Bone marrow (tissue), 2 donors: ENCODE data around the gene ARID3C.
"Not testable (repeated sequence)": the region's sequence is repeated elsewhere in the genome, so short reads cannot be mapped to it uniquely, and the experiment has no call there.

Experiments
- DNase-seq, 2 donors: peaks; one replicate each; lab custom pipeline; 2025; lab: John Stamatoyannopoulos, UW

The ARID3C gene

GRCh38 chr9:34651876-34652601 is 23.2 kb upstream of the ARID3C start, which contains the start of gene IL11RA:
IL11RA (plus strand) TSS chr9:34652185; CDS start chr9:34655218, 3,033 bp downstream.
- no peak for DNase-seq

DNA sequence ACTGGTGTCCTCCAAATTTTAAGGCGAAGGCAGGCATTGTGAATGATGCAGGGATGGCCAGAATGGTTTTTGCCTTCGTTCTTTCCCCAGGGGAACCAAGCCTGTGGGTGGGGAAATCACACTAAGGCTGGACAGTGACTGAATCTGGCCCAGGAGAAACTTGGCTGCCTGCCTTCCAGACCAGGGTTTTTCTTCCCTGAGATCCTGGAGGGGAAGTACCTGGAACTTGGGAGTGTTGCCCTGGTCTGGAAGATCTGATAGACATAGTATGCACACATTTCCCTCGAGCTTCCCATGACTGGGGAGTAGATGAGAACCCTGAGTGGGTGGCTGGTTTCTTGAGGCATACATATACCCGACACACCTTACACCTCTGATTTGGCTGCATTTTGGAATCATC is 22.5 kb upstream of the ARID3C start:
- DNase-seq = no peak

DNA sequence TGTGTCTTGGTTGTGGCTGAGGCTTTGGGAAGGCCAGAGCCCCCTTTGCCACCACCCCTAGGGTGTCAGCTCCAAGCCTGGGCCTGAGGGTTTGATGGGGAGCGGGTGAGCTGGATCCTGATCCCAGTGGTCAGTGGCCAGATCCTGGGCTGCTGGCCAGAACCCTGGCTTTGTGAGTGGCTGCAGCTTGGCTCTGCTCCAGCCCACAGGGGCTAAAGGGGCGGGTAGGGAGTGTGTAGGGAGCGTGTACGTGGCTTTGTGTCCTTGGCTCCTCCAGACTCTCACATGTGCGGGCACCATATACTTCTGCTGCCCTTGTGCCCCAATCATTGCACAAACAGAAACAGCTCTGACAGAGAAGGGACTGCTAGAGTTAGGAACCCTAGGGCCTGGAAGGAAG is 21.9 kb upstream of the ARID3C start:
- no peak for DNase-seq

DNA sequence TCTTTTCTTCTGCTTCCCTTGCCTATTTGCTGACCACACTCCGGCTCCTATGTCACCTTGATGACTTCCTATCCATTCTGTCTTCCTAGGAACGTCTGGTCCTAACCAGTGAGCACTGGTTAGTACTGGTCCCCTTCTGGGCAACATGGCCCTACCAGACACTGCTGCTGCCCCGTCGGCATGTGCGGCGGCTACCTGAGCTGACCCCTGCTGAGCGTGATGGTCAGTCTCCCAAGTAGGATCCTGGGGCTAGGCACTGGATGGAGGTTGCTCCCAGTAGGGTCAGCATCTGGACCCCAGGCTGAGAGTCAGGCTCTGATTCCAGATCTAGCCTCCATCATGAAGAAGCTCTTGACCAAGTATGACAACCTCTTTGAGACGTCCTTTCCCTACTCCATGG is 19.8 kb upstream of the ARID3C start:
- no peak for DNase-seq

DNA sequence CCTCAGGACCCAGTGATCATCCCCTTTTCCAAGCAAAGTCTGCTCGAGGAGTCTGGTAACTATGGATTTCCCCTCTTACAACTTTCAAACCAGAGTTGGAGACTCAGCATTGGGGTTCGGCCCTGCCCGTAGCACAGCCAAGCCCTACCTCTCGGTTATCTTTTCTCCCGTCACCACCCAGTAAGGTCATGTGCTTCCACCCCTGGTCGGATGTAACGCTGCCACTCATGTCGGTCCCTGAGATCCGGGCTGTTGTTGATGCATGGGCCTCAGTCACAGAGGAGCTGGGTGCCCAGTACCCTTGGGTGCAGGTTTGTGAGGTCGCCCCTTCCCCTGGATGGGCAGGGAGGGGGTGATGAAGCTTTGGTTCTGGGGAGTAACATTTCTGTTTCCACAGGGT is 18.8 kb upstream of the ARID3C start:
- no peak for DNase-seq

DNA sequence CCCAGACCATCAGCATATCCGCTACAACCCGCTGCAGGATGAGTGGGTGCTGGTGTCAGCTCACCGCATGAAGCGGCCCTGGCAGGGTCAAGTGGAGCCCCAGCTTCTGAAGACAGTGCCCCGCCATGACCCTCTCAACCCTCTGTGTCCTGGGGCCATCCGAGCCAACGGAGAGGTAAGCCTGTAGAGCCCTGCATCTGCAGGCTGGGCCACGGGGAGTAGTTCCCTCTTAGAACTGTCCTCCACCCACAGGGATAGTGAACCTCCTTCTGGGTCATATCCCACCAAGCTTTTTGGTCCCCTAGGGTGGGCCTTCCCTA is 18.2 kb upstream of the ARID3C start:
- no peak for DNase-seq

DNA sequence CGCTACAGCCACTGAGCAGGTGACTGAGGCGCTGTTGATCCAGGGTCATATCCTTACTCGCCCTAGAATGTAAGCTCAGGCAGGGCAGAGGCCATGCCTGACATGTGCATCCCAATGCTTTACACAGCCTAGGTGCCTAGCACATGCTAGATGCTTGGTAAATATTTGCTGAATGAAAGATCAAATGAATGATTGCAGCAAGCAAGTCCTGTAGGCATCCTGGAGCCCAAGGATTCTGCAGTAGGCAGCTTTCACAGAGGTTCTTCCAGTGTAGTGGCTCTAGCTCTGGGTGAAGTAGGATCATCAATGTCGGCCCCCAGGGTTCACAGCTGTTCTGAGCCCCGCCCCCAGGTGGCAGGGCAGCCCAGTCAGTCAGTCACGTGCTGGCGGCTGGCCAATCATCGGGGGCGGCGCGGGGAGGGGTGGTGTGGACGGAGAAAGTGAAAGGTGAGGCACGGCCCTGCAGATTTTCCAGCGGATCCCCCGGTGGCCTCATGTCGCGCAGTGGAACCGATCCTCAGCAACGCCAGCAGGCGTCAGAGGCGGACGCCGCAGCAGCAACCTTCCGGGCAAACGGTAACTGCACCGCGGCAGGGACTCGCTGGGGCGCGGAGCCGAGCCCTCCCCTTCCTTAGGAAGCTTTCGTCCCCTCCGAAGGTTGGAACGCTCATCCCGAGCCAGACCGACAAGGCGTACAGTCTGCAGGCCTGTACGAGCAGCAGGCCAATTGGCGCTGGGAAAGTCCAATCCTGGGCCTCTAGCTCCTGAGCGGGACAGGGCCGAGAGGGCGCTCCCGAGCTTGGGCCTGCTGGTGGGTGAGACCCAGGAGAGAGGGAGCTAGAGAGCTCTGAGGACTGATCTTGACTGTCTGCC is 17.6 kb upstream of the ARID3C start, which contains the start of gene GALT:
Gene GALT, plus strand, starts transcription at position 465 of the 873 bp plus-strand sequence. Its CDS starts 30 bp downstream, at position 495.
- peak; percentile 75 to 90 for DNase-seq

DNA sequence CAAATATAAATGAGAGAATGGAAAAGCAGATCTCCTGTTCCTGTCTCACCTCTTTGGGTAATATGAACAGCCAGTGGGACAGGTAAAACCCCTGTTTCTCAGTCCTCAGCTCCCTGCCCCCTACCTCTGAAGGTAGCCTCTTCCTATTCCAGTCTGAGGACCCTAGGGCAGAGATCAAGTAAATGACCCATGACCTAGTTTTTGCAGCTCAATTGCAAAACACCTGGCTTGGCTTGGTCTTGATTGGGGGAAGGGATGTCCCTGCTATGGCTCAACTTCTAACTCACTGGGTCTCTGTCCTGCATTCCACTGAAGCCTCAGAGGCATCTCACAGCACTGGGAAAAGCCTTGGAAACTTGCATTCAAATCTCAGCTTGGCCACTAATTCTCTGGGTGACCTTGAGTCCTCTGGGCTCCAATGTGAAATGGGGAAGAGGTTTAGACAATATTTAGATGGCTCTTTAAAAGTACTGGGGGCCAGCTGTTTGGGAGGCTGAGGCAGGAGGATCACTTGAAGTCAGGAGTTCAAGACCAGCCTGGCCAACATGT is 16.0 kb upstream of the ARID3C start:
- no peak for DNase-seq

DNA sequence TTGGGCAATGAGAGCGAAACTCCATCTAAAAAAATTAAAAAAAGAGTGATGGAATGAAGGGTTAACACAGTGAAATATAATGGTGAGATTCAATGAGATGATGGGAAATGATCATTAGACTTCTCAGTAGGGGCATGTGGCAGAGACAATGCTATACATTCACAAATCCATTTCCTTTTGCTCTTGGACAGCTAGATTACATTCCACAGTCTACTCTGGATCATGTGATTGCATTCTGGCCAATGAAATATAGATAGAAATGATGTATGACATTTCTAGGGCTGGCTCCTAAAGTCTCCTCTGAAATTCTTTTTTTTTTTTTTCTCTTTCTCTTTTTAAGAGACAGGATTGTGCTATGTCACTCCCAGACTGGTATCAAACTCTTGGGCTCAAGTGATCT is 13.8 kb upstream of the ARID3C start:
- no peak for DNase-seq

DNA sequence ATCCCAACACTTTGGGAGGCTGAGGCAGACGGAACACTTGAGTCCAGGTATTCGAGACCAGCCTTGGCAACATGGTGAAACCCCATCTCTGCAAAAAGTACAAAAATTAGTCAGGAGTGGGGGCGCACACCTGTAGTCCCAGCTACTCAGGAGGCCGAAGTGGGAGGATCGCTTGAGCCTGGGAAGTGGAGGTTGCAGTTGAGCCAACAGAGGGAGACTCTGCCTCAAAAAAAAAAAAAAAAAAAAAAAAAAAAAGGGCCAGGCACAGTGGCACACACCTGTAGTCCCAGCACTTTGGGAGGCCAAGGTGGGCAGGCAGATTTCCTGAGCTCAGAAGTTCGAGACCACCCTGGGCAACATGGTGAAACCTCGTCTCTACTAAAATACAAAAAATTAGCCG is 10.5 kb upstream of the ARID3C start:
- DNase-seq = not testable (repeated sequence)

- DNase-seq = no peak
Observed at GRCh38 chr9:34638138-34638445, 9.2 kb upstream of the ARID3C start.

- DNase-seq = peak; percentile 70 to 82
Observed at GRCh38 chr9:34637356-34638137, 8.7 kb upstream of the ARID3C start, which contains the start of gene SIGMAR1. SIGMAR1 (minus strand) TSS chr9:34637787; CDS start chr9:34637697, 90 bp downstream.

- no peak for DNase-seq
Observed at GRCh38 chr9:34636791-34637355, 8.0 kb upstream of the ARID3C start.

DNA sequence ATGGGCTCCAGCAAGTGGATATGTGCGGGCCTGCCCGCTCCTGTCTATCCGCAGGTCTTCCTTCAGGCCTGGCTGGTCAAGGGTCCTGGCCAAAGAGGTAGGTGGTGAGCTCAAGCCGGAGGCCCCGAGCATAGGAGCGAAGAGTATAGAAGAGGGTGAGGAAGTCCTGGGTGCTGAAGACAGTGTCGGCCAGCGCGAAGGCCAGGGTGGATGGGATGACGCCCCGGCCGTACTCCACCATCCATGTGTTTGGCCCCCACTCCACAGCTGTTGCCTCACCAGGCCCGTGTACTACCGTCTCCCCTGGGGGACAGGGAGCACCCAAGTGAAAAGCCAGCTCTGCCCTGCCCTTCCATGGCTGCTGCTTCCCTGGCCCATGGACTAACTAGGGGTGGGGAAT is 6.7 kb upstream of the ARID3C start:
- no peak for DNase-seq

DNA sequence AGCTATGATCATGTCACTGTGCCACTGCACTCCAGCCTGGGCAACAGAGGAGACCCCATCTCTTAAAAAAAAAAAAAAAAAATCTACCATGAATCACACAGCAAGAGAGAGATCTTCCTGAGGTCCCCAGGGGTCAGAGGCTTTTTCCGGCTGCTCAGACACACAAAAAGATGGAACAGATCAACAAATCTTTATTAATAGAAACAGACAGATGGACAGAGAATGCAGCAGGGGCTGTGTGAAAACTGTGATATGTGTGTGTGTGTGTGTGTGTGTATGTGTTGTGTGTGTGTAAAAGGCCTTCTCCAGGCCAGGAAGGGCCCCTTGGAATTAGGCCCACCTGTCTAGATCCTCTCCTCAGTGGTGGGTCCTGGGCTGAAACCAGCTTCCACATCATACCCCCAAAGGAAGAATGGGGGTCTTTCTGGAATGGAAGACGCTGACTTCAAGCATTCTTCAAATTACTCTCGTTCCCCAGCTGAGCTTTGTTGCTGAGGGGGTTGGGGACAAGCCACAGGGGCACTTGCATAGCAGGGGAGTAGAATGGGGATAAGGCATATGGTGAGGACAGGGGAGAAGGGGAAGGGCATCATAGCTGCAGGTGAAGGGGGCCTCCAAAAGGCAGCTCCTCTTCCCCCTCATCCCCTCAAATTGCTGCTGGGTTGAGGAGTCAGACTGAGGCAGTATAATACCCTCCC is 5.8 kb upstream of the ARID3C start:
- no peak for DNase-seq

GRCh38 chr9:34633851-34634550 is 5.1 kb upstream of the ARID3C start:
- peak; percentile 37 to 62 for DNase-seq

GRCh38 chr9:34633166-34633565 is 4.3 kb upstream of the ARID3C start:
- DNase-seq = no peak

DNA sequence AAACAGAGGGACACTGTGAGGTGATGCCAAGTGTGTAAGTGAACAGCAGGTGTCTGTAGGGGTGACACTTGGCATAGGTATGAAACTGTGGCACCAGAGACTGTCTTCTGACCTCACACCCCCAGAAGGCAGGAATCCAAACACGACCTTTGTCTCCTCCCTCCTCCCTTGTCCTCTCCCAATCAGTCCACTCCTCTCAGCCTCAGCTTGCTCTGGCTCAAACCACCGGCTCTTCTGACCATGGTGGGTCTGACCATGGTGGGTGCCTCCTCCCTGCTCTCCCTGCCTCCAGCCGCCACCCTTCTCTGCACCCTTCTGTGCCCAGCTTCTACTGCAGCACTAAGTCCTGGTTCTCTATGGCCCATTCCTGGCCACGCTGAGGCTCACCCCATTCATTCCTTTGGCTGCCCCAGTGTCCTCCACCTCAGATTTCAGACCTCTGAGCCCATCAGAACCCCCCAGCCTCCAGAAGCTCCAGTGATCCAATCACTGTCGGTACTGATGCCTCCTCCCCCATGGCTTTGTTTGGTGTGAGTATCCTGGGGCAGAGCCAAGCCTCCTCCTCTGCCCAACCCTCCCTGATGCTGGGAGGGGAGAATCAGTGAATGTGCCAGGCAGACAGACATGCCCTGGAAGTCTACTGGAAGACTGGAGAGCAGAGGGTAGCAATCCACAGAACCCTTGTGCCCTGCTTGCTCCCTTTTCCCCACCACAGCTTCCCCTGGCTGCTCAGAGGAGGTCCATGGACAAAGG is 1.7 kb upstream of the ARID3C start:
- no peak for DNase-seq

- no peak for DNase-seq
Observed at GRCh38 chr9:34629491-34629808, 584 bp upstream of the ARID3C start.
